H1 (cell line): ENCODE measurements around the gene RSBN1. TPM values are rescaled to one million over a fixed set of nuclear protein-coding genes. Genes with fewer than 3 reads are reported as not detected.

Experiments
- CTCF ChIA-PET: fragments of 300-600 bp; sonication (Branson Sonifier 250); formaldehyde crosslinking; loops from one replicate; lab custom pipeline; 2021; ENCODE audit not compliant: partially characterized antibody; lab: Charles Lee
- POLR2A ChIA-PET: fragments of 300-600 bp; sonication (Branson Sonifier 250); formaldehyde crosslinking; loops from one replicate; lab custom pipeline; 2021; ENCODE audit warnings: inconsistent platforms; ENCODE audit not compliant: partially characterized antibody; lab: Charles Lee
- DNase-seq, 2 experiments: peaks; one replicate each; pipeline versions ENCODE4 v3.0.0 to v3.0.0-alpha.2; 2010 to 2022; ENCODE audit warnings: low spot score in 2 of 2, low read depth in 1 of 2, mixed read lengths in 1 of 2
- FAIRE-seq: peaks from 2 replicates; lab custom pipeline; 2011; peaks lifted over from hg19 to GRCh38; lab: Jason Lieb, UNC
- H2AFZ ChIP-seq: 2 replicates; pipeline ENCODE4 v1.8.1; 2012; ENCODE audit warnings: low read length, inconsistent platforms
- H2AK5ac ChIP-seq: 2 replicates; pipeline ENCODE4 v1.6.1; 2013; ENCODE audit warnings: low read depth, low read length
- H2BK120ac ChIP-seq: replicated peaks from 2 replicates; pipeline ENCODE3; 2013; ENCODE audit warnings: low read depth, low read length, inconsistent platforms
- H2BK12ac ChIP-seq: 2 replicates; pipeline ENCODE4 v1.6.1; 2013; ENCODE audit warnings: low read depth, low read length
- H2BK15ac ChIP-seq: 2 replicates; pipeline ENCODE4 v1.6.1; 2013; ENCODE audit warnings: low read length
- H2BK20ac ChIP-seq: 2 replicates; pipeline ENCODE4 v1.6.1; 2013; ENCODE audit warnings: low read length
- H2BK5ac ChIP-seq: 2 replicates; pipeline ENCODE4 v1.6.1; 2013; ENCODE audit warnings: low read depth, low read length
- H3K14ac ChIP-seq: 2 replicates; pipeline ENCODE4 v1.6.1; 2013; ENCODE audit warnings: inconsistent platforms; ENCODE audit not compliant: insufficient read length
- H3K18ac ChIP-seq: 2 replicates; pipeline ENCODE4 v1.6.1; 2013; ENCODE audit warnings: low read length; ENCODE audit errors: extremely low read depth
- H3K23ac ChIP-seq: 2 replicates; pipeline ENCODE4 v1.6.1; 2013; ENCODE audit warnings: inconsistent platforms; ENCODE audit not compliant: insufficient read length
- H3K23me2 ChIP-seq: 2 replicates; pipeline ENCODE4 v1.6.1; 2013; ENCODE audit warnings: low read depth, low read length
- H3K27ac ChIP-seq: 2 replicates; pipeline ENCODE4 v1.6.1; 2011; ENCODE audit warnings: low read depth, low read length, inconsistent platforms
- H3K27me3 ChIP-seq, 4 experiments: replicated peaks in 1 of 4; 1 replicate in 1 of 4; 2 replicates in 3 of 4; pipeline versions ENCODE4 v1.6.1 to v1.8.1; 2011 to 2013; ENCODE audit warnings: low read length in 3 of 4, mild to moderate bottlenecking in 3 of 4, inconsistent platforms in 2 of 4, mixed read lengths in 2 of 4, moderate library complexity in 1 of 4; ENCODE audit not compliant: control insufficient read depth in 3 of 4, insufficient read depth in 3 of 4; ENCODE audit errors: extremely low read depth in 1 of 4
- H3K36me3 ChIP-seq, 4 experiments: 2 replicates each; pipeline versions ENCODE4 v1.6.1 to v1.8.1; 2011 to 2013; ENCODE audit warnings: mild to moderate bottlenecking in 4 of 4, low read length in 3 of 4, moderate library complexity in 2 of 4, control low read depth in 1 of 4, inconsistent platforms in 1 of 4; ENCODE audit not compliant: insufficient read depth in 4 of 4, control insufficient read depth in 2 of 4
- H3K4ac ChIP-seq: replicated peaks from 2 replicates; pipeline ENCODE3; 2013; ENCODE audit warnings: low read length, low read depth, mixed read lengths, inconsistent platforms; ENCODE audit not compliant: insufficient read length
- H3K4me1 ChIP-seq, 4 experiments: replicated peaks in 1 of 4; 1 replicate in 1 of 4; 2 replicates in 3 of 4; pipeline versions ENCODE4 v1.6.1 to v1.8.1; 2011 to 2013; ENCODE audit warnings: low read length in 3 of 4, inconsistent platforms in 2 of 4, mixed read lengths in 1 of 4; ENCODE audit not compliant: insufficient read depth in 4 of 4, control insufficient read depth in 3 of 4
- H3K4me2 ChIP-seq, 2 experiments: 2 replicates each; pipeline versions ENCODE4 v1.6.1 to v1.8.1; 2011 to 2013; ENCODE audit warnings: low read depth in 2 of 2, low read length in 2 of 2, control low read depth in 1 of 2, inconsistent platforms in 1 of 2, mild to moderate bottlenecking in 1 of 2; ENCODE audit not compliant: insufficient read depth in 1 of 2
- H3K4me3 ChIP-seq, 4 experiments: fragments of 200-600, 300-600 bp in 1 of 4; sonication (generic), shearing (Covaris generic), sonication (Bioruptor Twin) in 1 of 4; 2 replicates each; pipeline versions ENCODE4 v1.5.1 to v1.8.1; 2011 to 2016; ENCODE audit warnings: low read length in 4 of 4, low read depth in 3 of 4, control low read depth in 2 of 4, inconsistent platforms in 2 of 4, mild to moderate bottlenecking in 2 of 4, mixed read lengths in 1 of 4, moderate library complexity in 1 of 4; ENCODE audit not compliant: insufficient read depth in 2 of 4; ENCODE audit errors: extremely low read depth in 1 of 4
- H3K56ac ChIP-seq: replicated peaks from 2 replicates; pipeline ENCODE3; 2013; ENCODE audit warnings: low read depth, mild to moderate bottlenecking, mixed read lengths, low read length, inconsistent platforms; ENCODE audit not compliant: insufficient read length
- H3K79me1 ChIP-seq: 2 replicates; pipeline ENCODE4 v1.6.1; 2013; ENCODE audit warnings: low read depth, low read length, control low read depth
- H3K79me2 ChIP-seq, 2 experiments: 2 replicates each; pipeline versions ENCODE4 v1.6.1 to v1.8.1; 2012 to 2013; ENCODE audit warnings: low read length in 2 of 2, mild to moderate bottlenecking in 2 of 2, inconsistent platforms in 1 of 2; ENCODE audit not compliant: insufficient read depth in 2 of 2, control insufficient read depth in 1 of 2
- H3K9ac ChIP-seq, 4 experiments: replicated peaks in 1 of 4; 1 replicate in 1 of 4; 2 replicates in 3 of 4; pipeline versions ENCODE4 v1.6.1 to v1.8.1; 2011 to 2013; ENCODE audit warnings: low read depth in 3 of 4, low read length in 3 of 4, control low read depth in 2 of 4, mild to moderate bottlenecking in 2 of 4, moderate library complexity in 2 of 4, inconsistent platforms in 1 of 4; ENCODE audit errors: extremely low read depth in 1 of 4
- H3K9me3 ChIP-seq, 2 experiments: 2 replicates each; pipeline versions ENCODE4 v1.6.1 to v1.8.1; 2012 to 2013; ENCODE audit warnings: mild to moderate bottlenecking in 2 of 2, moderate library complexity in 2 of 2, control low read depth in 1 of 2, inconsistent platforms in 1 of 2, low read depth in 1 of 2, low read length in 1 of 2, mixed read lengths in 1 of 2; ENCODE audit not compliant: insufficient read depth in 2 of 2
- H4K20me1 ChIP-seq, 2 experiments: replicated peaks in 1 of 2; 2 replicates each; pipeline versions ENCODE3 to v1.8.1; 2011 to 2013; ENCODE audit warnings: inconsistent platforms in 2 of 2, low read length in 2 of 2, mild to moderate bottlenecking in 1 of 2; ENCODE audit not compliant: insufficient read depth in 2 of 2, control insufficient read depth in 1 of 2
- H4K5ac ChIP-seq: 2 replicates; pipeline ENCODE4 v1.6.1; 2013; ENCODE audit warnings: low read length, low read depth, mixed read lengths, inconsistent platforms; ENCODE audit not compliant: insufficient read length
- H4K8ac ChIP-seq: 2 replicates; pipeline ENCODE4 v1.8.0; 2013; ENCODE audit warnings: mild to moderate bottlenecking, moderate library complexity, low read length, inconsistent platforms; ENCODE audit not compliant: insufficient read depth; ENCODE audit errors: extremely low read depth
- H4K91ac ChIP-seq: replicated peaks from 2 replicates; pipeline ENCODE3; 2013; ENCODE audit warnings: low read length, mixed read lengths, inconsistent platforms; ENCODE audit not compliant: insufficient read length
- GABPA ChIP-seq: IDR thresholded peaks from 2 replicates; pipeline ENCODE4 v1.6.1; 2011; ENCODE audit warnings: mild to moderate bottlenecking, low read length, moderate library complexity, borderline replicate concordance; ENCODE audit not compliant: insufficient read depth
- RBBP5 ChIP-seq: IDR thresholded peaks from 2 replicates; pipeline ENCODE4 v1.7.1; 2012; ENCODE audit warnings: low read depth, mild to moderate bottlenecking, inconsistent platforms, low read length, moderate library complexity, borderline replicate concordance
- RXRA ChIP-seq: IDR thresholded peaks from 2 replicates; pipeline ENCODE4 v1.6.1; 2011; ENCODE audit warnings: low read depth, mild to moderate bottlenecking, low read length, moderate library complexity; ENCODE audit not compliant: insufficient read depth
- WGBS, 2 experiments: shearing (Covaris generic) in 1 of 2; methylation state at CpG; one replicate each; pipeline versions ENCODE4 v1.1.6 to v1.1.7; 2013 to 2015; ENCODE audit warnings: low lambda C conversion rate in 2 of 2, mixed read lengths in 2 of 2, inconsistent platforms in 1 of 2, low coverage in 1 of 2, missing lambda C conversion rate in 1 of 2; ENCODE audit not compliant: insufficient replicate concordance in 2 of 2, insufficient coverage in 1 of 2, insufficient read length in 1 of 2; ENCODE audit errors: extremely low coverage in 1 of 2, missing lambda C conversion rate in 1 of 2; 5-methylcytosine and 5-hydroxymethylcytosine counted together
- polyA plus RNA-seq, 7 experiments: library from polyadenylated mRNA; depleted of rRNA in 3 of 7; stranded (reverse) in 5 of 7; unstranded in 2 of 7; fragments of >200 nt in 5 of 7; fragments of 200-250 nt in 2 of 7; gene quantifications; 1 replicate in 5 of 7; 2 replicates in 1 of 7; 4 replicates in 1 of 7; pipeline versions ENCODE4 v1.2.1 to v1.2.3, GENCODE V29; 2011 to 2013; ENCODE audit warnings: missing spikeins in 2 of 7, mixed read lengths in 2 of 7
- total RNA-seq: library from RNA; stranded (reverse); fragmentation: NEBNext Ultra II Directional; extraction: Animal tissue kit (Norgen Biotek cat#: 25700); gene quantifications from 2 replicates; pipeline ENCODE4 v1.2.1, GENCODE V29; 2021

Gene RSBN1
- total and polyA plus RNA-seq, 2 of the 8 experiments (the other 6 are each of a cell fraction or from before 2014, with no cell fraction given), result 4.2 to 17.6 TPM

GRCh38 chr1:113777561-113777960 is 34.7 kb downstream of the RSBN1 start:
- WGBS, 2 experiments, result 91% methylated on average over 4 of the region's 4 CpGs; no CpG with 5 or more reads in 1 of the 2 experiments
- TF ChIP-seq RBBP5, result no peak
- TF ChIP-seq GABPA, result no peak
- TF ChIP-seq RXRA, result no peak

More at GRCh38 chr1:113777561-113777960, 34.7 kb downstream of the RSBN1 start:
- DNase-seq (no peak), FAIRE-seq (no peak)
- H3K23ac ChIP-seq, result no peak overlapping the region
- no peak overlapping the region for H3K4ac ChIP-seq
- H3K23me2 ChIP-seq, result no peaks in the 10 kb centered on the region
- no peak overlapping the region for H2BK120ac ChIP-seq
- H2BK20ac ChIP-seq, result no peak overlapping the region
- H2BK5ac ChIP-seq, result no peak overlapping the region
- H4K91ac ChIP-seq, result no peak overlapping the region
- H3K56ac ChIP-seq, result no peak overlapping the region
- no peak overlapping the region for H3K9ac ChIP-seq
- H3K4me1 ChIP-seq, result peaks cover 0 to 2% (median 0%) of the 10 kb centered on the region in 4 experiments; a peak in 2 of 7 replicates
- no peak overlapping the region for H2BK12ac ChIP-seq
- no peaks in the 10 kb centered on the region for H3K79me1 ChIP-seq
- no peak overlapping the region for H2AFZ ChIP-seq
- no peaks in the 10 kb centered on the region for H3K27me3 ChIP-seq
- no peaks in the 10 kb centered on the region for H3K9me3 ChIP-seq
- H3K36me3 ChIP-seq, result peaks cover 0 to 21% (median 6%) of the 10 kb centered on the region in 4 experiments; a peak in 3 of 8 replicates
- H4K8ac ChIP-seq, result no peak overlapping the region
- peaks cover 0 to 1% of the 10 kb centered on the region in 2 experiments for H4K20me1 ChIP-seq
- H3K4me3 ChIP-seq, result no peak overlapping the region
- H3K4me2 ChIP-seq, result no peak overlapping the region
- peaks cover 0 to 35% of the 10 kb centered on the region in 2 experiments; a peak in 2 of 4 replicates for H3K79me2 ChIP-seq
- H3K14ac ChIP-seq, result no peak overlapping the region
- H2AK5ac ChIP-seq, result no peak overlapping the region
- H4K5ac ChIP-seq, result no peak overlapping the region
- POLR2A ChIA-PET, result no interaction called here
- H2BK15ac ChIP-seq, result no peak overlapping the region
- CTCF ChIA-PET, result interaction anchor here (0.6 kb wide), 2 partner anchors 15 to 18 kb away, joined by 3 to 4 read pairs; no protein-coding TSS in a partner anchor
- no peak overlapping the region for H3K27ac ChIP-seq
- no peak overlapping the region for H3K18ac ChIP-seq
